Hematopoietic multipotent progenitor cell (in vitro differentiated cells): Measurements from ENCODE around the gene DIAPH1. TPM values are rescaled to one million over a fixed set of nuclear protein-coding genes. Genes with fewer than 3 reads are reported as not detected.

Experiments used
- DNase-seq, 3 donors: peaks; one replicate each; pipeline ENCODE4 v3.0.0-alpha.2; 2011 to 2015; ENCODE audit warnings: low read depth in 2 of 3, low spot score in 2 of 3
- small RNA-seq: library from RNA; depleted of rRNA; stranded (forward); fragments of <200 nt; gene quantifications from one replicate; pipeline ENCODE3, GENCODE V24; 2012
- total RNA-seq: library from RNA; depleted of rRNA; stranded (reverse); fragments of >200 nt; gene quantifications from one replicate; pipeline ENCODE4 v1.2.3, GENCODE V29; 2012

The DIAPH1 gene
- total RNA-seq, 1 donor: 41.5 TPM

GRCh38 chr5:141488591-141489561 is 129.9 kb downstream of the DIAPH1 start, which contains the start of gene PCDHGC5:
PCDHGC5 (plus strand) TSS chr5:141489081; CDS start chr5:141489241, 160 bp downstream.
- no peak for DNase-seq

DNA sequence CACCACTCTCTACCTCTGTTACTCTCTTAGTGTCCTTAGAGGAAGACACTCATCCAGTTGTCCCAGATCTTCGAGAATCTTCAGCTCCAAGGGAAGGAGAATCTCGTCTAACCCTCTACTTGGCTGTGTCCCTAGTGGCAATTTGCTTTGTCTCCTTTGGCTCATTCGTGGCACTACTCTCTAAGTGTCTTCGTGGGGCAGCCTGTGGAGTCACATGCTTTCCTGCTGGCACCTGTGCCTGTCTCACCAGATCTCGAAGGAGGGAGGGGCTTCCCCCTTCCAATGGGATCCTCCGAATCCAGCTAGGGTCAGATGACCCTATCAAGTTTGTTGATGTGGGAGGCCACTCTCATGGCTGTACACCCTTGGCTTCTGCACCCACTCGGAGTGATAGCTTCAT is 131.7 kb downstream of the DIAPH1 start:
- no peak for DNase-seq

- DNase-seq: no peak
Measured at GRCh38 chr5:141486091-141486490, 132.7 kb downstream of the DIAPH1 start.

DNA sequence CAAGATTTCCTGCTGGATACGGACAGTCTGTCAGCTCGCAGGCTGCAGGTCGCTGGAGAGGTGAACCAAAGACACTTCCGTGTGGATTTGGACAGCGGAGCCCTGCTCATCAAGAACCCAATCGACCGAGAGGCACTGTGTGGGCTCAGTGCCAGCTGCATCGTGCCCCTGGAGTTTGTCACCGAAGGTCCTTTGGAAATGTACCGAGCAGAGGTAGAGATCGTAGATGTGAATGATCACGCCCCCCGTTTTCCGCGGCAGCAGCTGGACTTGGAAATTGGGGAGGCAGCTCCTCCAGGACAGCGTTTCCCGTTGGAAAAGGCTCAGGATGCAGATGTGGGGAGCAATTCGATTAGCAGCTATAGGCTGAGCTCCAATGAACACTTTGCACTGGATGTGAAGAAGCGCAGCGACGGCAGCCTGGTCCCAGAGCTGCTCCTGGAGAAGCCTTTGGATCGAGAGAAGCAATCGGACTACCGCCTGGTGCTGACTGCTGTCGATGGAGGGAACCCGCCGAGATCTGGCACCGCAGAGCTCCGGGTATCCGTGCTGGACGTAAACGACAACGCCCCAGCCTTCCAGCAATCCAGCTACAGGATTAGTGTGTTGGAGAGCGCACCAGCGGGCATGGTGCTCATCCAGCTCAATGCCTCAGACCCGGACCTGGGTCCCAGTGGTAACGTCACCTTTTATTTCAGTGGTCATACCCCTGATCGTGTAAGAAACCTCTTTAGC is 133.3 kb downstream of the DIAPH1 start:
- no peak for DNase-seq

DNA sequence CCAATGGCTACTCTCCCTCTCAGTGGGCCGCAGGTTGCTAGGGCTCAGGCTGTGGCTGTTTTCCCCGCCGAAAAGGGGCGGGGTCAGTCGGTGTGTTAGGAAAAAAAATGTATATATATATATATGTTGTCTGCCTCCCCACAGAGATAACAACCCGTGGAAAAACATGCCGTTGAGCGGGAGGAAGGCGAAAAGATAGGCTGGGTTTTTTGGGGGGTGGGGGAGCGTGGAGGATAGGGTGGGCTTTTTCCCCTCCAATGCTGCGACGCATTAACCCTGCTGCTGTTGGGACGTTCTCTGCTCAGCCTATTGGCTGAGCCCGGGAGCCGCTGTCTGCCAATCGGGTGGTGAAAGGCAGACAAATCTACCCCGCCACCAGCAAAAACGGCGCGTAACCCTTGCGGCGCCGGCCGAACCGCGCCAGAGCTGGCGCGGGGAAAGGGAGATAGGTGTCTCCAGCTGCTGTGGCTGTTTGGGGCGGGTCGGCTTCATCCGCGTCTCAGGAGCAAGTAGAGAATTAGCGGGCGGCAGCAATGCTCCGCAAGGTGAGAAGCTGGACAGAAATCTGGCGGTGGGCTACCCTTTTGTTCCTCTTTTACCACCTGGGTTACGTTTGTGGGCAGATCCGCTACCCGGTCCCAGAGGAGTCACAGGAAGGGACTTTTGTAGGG is 134.0 kb downstream of the DIAPH1 start, which contains the start of gene PCDHGC4:
Gene PCDHGC4, plus strand, starts transcription at position 390 of the 671 bp plus-strand sequence. Its CDS starts 144 bp downstream, at position 534.
- no peak for DNase-seq

GRCh38 chr5:141484310-141484640 is 134.5 kb downstream of the DIAPH1 start:
- DNase-seq: no peak

- DNase-seq: no peak
Measured at GRCh38 chr5:141483902-141484301, 134.9 kb downstream of the DIAPH1 start.

- DNase-seq: no peak
Measured at GRCh38 chr5:141479776-141480175, 139.0 kb downstream of the DIAPH1 start.

DNA sequence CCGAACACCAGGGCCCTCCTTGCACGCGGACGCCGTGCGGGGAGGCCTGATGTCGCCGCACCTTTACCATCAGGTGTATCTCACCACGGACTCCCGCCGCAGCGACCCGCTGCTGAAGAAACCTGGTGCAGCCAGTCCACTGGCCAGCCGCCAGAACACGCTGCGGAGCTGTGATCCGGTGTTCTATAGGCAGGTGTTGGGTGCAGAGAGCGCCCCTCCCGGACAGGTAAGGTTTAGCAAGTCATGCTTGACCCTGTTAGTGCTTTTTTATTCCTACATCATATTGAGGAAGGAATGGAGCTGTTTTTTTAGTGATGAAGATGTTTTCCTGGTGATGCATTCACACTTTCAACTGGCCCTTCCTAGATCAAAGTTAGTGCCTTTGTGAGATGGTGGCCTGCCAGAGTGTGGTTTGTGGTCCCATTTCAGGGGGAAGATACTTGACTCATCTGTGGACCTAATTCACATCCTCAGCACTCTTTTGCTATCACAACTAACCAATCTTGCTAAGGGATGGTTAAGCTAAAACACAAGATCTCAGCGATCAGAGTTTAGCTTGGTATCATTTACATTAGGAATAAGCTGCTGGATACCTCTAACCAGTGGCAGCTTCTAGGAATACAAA is 140.4 kb downstream of the DIAPH1 start:
- DNase-seq: no peak

- no peak for DNase-seq
Measured at GRCh38 chr5:141477815-141478214, 141.0 kb downstream of the DIAPH1 start.

DNA sequence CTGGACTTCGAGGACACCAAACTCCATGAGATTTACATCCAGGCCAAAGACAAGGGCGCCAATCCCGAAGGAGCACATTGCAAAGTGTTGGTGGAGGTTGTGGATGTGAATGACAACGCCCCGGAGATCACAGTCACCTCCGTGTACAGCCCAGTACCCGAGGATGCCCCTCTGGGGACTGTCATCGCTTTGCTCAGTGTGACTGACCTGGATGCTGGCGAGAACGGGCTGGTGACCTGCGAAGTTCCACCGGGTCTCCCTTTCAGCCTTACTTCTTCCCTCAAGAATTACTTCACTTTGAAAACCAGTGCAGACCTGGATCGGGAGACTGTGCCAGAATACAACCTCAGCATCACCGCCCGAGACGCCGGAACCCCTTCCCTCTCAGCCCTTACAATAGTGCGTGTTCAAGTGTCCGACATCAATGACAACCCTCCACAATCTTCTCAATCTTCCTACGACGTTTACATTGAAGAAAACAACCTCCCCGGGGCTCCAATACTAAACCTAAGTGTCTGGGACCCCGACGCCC is 141.7 kb downstream of the DIAPH1 start:
- DNase-seq: no peak

GRCh38 chr5:141476132-141476911 is 142.5 kb downstream of the DIAPH1 start:
- DNase-seq: peak in 1 of 3 donors; percentile 47

DNA sequence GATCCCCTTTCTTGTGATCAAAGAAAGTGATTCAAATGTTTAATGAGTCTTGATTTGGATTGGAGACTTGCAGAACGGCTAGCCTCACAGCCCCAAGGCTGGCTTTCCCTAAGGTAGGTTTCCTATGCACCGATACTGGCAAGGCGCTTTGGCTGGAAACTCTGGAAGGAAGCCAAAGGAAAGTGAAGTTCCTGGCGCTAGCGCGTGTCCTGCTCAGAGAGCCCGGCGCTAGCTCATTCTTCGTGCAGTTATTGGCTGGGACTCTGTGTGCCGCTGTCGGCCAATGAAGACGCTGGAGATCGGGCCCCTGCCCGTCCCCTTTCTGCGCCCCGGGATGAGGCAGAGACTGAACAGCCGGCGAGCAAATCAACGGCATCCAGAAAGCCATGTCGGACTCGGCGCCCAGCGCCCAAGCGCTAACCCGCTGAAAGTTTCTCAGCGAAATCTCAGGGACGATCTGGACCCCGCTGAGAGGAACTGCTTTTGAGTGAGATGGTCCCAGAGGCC is 143.1 kb downstream of the DIAPH1 start, which contains the start of gene PCDHGC3:
Gene PCDHGC3, plus strand, starts transcription at position 342 of the 507 bp plus-strand sequence. Its CDS starts 151 bp downstream, at position 493.
- DNase-seq: peak in 2 of 3 donors; percentile 49 to 69

DNA sequence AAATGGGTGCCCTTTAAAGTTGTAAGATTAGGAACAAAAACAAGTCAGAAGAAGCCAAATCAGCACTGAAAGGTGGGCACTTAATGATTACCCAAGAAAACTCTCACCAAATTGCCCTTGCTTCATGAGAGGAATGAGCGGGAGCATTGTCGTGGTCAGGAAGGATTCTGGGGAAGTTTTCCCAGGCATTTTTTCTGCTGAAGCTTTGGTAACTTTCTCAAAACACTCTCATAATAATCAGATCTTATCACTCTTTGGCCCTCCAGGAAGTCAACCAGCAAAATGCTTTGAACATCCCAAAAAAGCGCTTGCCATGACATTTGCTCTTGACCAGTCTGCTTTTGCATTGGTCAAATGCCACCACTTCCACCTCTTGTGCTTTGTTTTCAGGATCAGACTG is 153.4 kb downstream of the DIAPH1 start:
- DNase-seq: no peak

Small RNA genes lying within 50 kb of the gene (small RNA-seq; reads per million reads assigned to genes)
- not detected for gene RPS27AP10

Other genes starting within 250 kb of the DIAPH1 start
- 3.5 TPM for gene PCDHGB3, start 248.8 kb downstream of the DIAPH1 start, total RNA-seq
- gene PCDHGA6, start 245.1 kb downstream of the DIAPH1 start, total RNA-seq: 1.9 TPM
- 0.81 TPM for gene PCDHGA7, start 236.3 kb downstream of the DIAPH1 start, total RNA-seq
- gene PCDHGB4, start 231.3 kb downstream of the DIAPH1 start, total RNA-seq: 1.6 TPM
- 0.54 TPM for gene PCDHGA8, start 226.4 kb downstream of the DIAPH1 start, total RNA-seq
- gene PCDHGB5, start 221.1 kb downstream of the DIAPH1 start, total RNA-seq: 2.4 TPM
- gene PCDHGA9, start 216.2 kb downstream of the DIAPH1 start, total RNA-seq: 1.1 TPM
- 0.81 TPM for gene PCDHGB6, start 211.0 kb downstream of the DIAPH1 start, total RNA-seq
- 1.1 TPM for gene PCDHGA10, start 206.0 kb downstream of the DIAPH1 start, total RNA-seq
- gene PCDHGB7, start 201.3 kb downstream of the DIAPH1 start, total RNA-seq: 2.2 TPM
- 1.3 TPM for gene PCDHGA11, start 197.9 kb downstream of the DIAPH1 start, total RNA-seq
- gene PCDHGA12, start 188.5 kb downstream of the DIAPH1 start, total RNA-seq: 2.2 TPM
- 1.1 TPM for gene PCDHGC3, start 143.0 kb downstream of the DIAPH1 start, total RNA-seq
- gene PCDHGC4, start 134.0 kb downstream of the DIAPH1 start, total RNA-seq: 0.54 TPM
- 0.27 TPM for gene PCDHGC5, start 129.9 kb downstream of the DIAPH1 start, total RNA-seq
- gene HDAC3, start 17.8 kb upstream of the DIAPH1 start, total RNA-seq: 49.8 TPM
- gene RELL2, start 18.0 kb upstream of the DIAPH1 start, total RNA-seq: 2.4 TPM
- gene FCHSD1, start 32.4 kb upstream of the DIAPH1 start, total RNA-seq: 35.5 TPM
- gene ARAP3, start 63.2 kb upstream of the DIAPH1 start, total RNA-seq: 0.27 TPM